GM20431 (cell line): Measurements from ENCODE around the gene THOC7.

Experiments
- in situ Hi-C: fragments of 300-500 bp; cut with MseI, MboI; formaldehyde crosslinking; loops from one replicate; pipeline ENCODE4 v1.15.0; 2020; ENCODE audit warnings: low sequenced_read_pairs; ENCODE audit not compliant: unreplicated experiment

Gene THOC7

GRCh38 chr3:63880653-63881052 is 17.0 kb upstream of the THOC7 start:
- in situ Hi-C loops = no loop called here

DNA sequence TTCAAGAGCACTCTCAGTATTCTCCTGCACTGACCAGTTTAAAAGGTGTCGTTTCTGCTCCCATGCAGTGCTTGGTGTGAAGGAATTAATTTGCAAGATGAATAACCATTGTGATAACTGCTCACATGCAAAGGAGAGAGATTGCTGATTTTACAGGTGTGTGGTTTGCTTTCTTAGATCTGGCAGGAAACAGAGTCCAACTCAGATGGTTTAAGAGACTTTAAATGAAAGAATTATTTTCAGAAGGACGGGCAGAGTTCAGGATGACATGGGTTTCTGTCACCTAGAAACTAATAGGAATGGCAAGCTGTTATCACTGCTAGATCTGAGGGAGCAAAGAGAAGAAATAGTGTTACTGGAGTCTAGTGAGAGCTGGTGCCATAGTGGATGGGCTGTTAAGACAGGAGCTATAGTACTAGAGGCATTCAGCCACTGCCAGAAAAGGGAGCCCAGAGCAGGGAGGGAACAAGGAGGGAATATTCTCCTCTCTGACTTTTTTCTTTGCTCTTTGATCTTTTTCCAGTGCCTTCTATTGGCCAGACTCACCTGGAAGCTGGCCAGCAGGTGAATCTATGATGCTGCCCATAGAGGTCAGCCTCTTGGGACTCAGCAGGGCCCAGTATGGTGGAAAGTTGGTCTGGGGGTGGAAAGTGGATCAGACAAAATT is 14.9 kb upstream of the THOC7 start:
- in situ Hi-C loops = no loop called here

GRCh38 chr3:63877737-63878393 is 14.3 kb upstream of the THOC7 start:
- in situ Hi-C loops = no loop called here

- in situ Hi-C loops = no loop called here
These were observed 12.7 kb upstream of the THOC7 start for GRCh38 chr3:63876260-63876659.

DNA sequence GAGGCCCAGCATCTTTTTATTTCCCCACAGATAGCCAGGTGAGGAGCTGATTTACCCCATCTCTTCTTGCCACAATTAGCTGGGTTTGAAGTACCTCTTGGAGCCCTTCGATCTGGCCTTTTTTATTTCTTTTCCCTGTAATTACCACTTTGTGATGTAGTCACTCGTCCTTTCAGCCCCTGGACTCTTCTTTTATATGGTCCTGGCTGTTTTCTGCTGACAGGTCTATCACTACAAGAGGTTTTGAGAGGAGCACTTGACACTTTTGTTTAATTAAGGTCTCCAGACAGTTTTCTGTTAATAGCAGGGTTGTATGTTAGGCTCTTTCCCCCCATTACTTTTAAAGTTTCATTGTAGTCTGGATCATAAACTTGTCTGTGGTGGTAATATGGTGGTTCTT is 11.9 kb upstream of the THOC7 start:
- in situ Hi-C loops = no loop called here

DNA sequence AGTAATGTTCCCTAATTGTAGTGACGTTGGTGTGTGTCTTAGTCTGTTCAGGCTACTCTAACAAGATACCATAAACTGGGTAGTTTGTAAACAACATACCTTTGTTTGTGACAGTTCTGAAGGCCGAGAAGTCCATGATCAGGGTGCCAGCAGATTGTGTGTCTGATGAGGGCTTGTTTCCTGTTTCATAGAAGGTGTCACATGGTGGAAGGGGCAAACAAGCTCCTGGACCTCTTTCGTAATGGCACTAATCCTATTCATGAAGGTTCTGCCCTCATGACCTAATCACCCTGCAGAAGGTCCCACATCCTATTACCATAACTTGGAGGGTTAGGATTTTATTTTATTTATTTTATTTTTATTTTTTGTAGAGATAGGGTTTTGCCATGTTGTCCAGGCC is 11.2 kb upstream of the THOC7 start:
- in situ Hi-C loops = no loop called here

- in situ Hi-C loops = no loop called here
These were observed 8.7 kb upstream of the THOC7 start for GRCh38 chr3:63872135-63872924.

DNA sequence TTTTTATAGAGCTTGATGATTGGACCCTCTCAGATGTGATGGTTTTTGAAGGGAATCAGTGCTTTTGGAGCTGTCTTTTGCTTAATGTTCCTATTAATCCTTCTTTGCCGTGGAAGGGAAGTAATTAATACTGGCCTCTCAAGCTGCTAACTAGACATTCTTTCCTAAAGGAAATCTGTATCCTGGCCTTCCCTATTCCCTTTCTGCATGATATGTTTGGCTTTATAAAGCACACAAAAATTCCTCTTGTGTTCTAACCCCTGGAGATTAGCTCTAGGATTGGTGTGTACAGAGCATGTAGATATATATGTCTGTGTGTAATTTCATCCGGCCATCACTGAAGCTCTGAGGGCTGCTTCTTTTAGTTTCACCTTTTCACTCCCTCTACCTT is 7.0 kb upstream of the THOC7 start:
- in situ Hi-C loops = no loop called here

- in situ Hi-C loops = no loop called here
These were observed 6.5 kb upstream of the THOC7 start for GRCh38 chr3:63869940-63870614.

GRCh38 chr3:63867225-63867624 is 3.6 kb upstream of the THOC7 start:
- in situ Hi-C loops = no loop called here

GRCh38 chr3:63864965-63865327 is 1.3 kb upstream of the THOC7 start:
- in situ Hi-C loops = no loop called here

- in situ Hi-C loops = no loop called here
These were observed 681 bp upstream of the THOC7 start for GRCh38 chr3:63864008-63864964.

GRCh38 chr3:63862804-63863149 is 828 bp downstream of the THOC7 start:
- in situ Hi-C loops = no loop called here

DNA sequence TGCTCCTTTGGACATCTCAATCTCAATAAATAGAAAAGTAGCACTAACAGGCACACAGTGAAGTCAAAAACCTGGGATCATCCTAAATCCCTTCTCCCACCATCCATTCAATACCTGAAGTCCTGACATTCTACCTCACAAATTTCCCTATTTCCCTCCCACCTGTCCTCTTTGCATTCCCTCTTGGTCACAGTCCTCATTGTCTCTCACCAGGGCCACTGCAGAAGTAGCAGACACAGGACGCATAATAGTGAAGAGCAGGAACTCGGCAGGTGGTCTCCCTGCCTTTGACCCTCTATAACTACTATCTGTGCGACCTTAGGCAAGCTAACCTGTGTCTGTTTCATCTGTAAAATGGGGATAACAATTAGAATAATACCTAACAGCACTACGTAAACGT is 2.3 kb downstream of the THOC7 start:
- in situ Hi-C loops = no loop called here

DNA sequence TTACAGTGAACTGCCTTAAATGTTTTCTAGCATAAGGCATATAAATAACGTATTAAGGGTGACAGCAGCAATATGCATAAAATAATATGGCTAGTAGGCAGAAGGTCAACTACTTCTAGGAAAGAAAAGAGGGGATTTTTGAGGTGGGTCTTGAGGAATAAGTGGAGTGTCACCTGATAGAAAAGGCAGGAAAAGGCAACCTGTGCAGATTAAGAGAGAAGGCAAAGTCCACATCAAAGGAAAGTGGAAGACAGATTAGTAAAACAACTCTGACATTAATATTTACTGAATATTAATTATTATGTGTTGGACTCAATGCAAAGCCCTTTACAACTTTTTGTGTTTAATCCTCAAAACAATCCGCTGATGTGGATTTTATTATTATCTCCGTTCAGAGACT is 2.8 kb downstream of the THOC7 start:
- in situ Hi-C loops = no loop called here

GRCh38 chr3:63857311-63857710 is 6.3 kb downstream of the THOC7 start:
- in situ Hi-C loops = no loop called here

- in situ Hi-C loops = no loop called here
These were observed 8.2 kb downstream of the THOC7 start for GRCh38 chr3:63855333-63855940.

- in situ Hi-C loops = no loop called here
These were observed 10.5 kb downstream of the THOC7 start for GRCh38 chr3:63853106-63853505.

DNA sequence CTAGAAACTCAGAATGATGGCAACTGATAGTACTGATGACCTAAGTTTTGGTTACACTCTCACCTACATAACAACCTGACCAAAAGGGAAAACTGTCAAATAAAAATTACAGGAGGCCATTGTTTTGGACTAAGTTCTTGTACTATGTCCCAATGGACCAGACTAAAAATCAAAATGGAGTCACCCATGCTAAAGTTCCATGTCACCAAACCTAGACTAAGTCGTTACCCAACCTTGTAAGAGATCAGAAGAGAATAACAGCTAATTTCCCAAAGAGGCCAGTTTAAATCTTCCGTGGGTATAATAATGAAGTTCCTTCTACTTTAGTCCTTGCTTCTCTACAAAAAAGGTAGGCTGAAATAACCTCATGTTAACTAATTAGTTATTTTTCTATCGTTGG is 12.3 kb downstream of the THOC7 start:
- in situ Hi-C loops = no loop called here
